ENCODE data around the gene SH3BGRL2.

DNA sequence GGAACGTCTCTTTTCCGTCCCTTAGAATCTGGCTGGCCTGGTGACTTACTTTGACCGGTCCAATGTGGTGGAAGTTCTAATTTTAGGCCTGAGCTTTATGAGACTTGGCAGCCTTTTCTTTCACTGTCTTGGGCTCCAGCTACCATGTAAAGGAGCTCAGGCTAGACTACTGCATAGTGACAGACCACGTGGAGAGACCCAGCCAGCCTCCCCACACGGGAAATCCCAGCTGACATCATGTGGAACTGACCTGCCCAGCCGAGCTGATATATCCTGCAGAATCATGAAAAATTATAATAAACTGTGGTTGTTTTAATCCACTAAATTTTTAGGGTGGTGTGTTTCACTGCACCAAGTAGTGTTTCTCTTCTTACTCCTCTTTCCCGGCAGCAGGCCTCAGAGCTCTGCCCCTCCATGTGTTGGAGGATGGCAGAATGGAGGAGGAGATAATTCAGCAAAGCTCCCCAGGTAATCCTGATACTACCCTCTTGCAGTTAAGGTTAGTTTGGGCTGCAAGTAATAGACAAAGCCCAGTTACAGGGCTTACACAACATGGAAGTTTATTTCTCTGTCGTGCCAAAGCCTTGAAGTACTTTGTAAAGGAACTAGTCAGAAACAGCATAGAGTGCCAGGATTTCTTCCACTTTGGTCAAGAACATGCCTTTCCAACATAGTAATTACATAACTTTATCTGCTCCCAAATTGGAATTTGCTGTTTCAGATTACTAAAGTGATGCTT lies 87.5 kb downstream of the SH3BGRL2 start:
- TF ChIP-seq, protein P1, sequence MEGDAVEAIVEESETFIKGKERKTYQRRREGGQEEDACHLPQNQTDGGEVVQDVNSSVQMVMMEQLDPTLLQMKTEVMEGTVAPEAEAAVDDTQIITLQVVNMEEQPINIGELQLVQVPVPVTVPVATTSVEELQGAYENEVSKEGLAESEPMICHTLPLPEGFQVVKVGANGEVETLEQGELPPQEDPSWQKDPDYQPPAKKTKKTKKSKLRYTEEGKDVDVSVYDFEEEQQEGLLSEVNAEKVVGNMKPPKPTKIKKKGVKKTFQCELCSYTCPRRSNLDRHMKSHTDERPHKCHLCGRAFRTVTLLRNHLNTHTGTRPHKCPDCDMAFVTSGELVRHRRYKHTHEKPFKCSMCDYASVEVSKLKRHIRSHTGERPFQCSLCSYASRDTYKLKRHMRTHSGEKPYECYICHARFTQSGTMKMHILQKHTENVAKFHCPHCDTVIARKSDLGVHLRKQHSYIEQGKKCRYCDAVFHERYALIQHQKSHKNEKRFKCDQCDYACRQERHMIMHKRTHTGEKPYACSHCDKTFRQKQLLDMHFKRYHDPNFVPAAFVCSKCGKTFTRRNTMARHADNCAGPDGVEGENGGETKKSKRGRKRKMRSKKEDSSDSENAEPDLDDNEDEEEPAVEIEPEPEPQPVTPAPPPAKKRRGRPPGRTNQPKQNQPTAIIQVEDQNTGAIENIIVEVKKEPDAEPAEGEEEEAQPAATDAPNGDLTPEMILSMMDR (IDR thresholded peaks at IDR 0.05): no peak
- TF ChIP-seq EZH2 (IDR thresholded peaks at IDR 0.05) (no peak), EZH2phosphoT487 (IDR thresholded peaks at IDR 0.05) (no peak)
